ENCODE data around the gene GDE1.

GDE1 gene

GRCh38 chr16:19540241-19540970, 18.5 kb upstream of the GDE1 start:
- DNase-seq (ENCODE audit: low read depth in 1 of 2, low spot score in 1 of 2) = no peak
- H3K27me3 ChIP-seq (ENCODE audit: insufficient read depth, poor library complexity, severe bottlenecking) = no peaks in the 10 kb centered on the region
- no peak overlapping the region for H3K27ac ChIP-seq (replicated peaks)
- H3K4me3 ChIP-seq (replicated peaks; ENCODE audit: insufficient read depth, low read length) = no peak overlapping the region
- TF ChIP-seq REST (IDR thresholded peaks at IDR 0.05; ENCODE audit: insufficient replicate concordance, low read depth) (no peak), CTCF (IDR thresholded peaks at IDR 0.05; ENCODE audit: insufficient read depth, low read length) (no peak), SPI1 (IDR thresholded peaks at IDR 0.05; ENCODE audit: borderline replicate concordance, low read depth) (no peak), GABPA (IDR thresholded peaks at IDR 0.05; ENCODE audit: low read depth) (no peak), POLR2AphosphoS5 (IDR thresholded peaks at IDR 0.05; ENCODE audit: low read depth) (no peak)

GRCh38 chr16:19532601-19533000, 10.7 kb upstream of the GDE1 start:
- no peak for DNase-seq (ENCODE audit: low read depth in 1 of 2, low spot score in 1 of 2)
- no peak overlapping the region for H3K27ac ChIP-seq (replicated peaks)
- H3K27me3 ChIP-seq (ENCODE audit: insufficient read depth, poor library complexity, severe bottlenecking) = no peaks in the 10 kb centered on the region
- no peak for TF ChIP-seq GABPA (IDR thresholded peaks at IDR 0.05; ENCODE audit: low read depth)
- no peak for TF ChIP-seq SPI1 (IDR thresholded peaks at IDR 0.05; ENCODE audit: borderline replicate concordance, low read depth)
- no peak for TF ChIP-seq REST (IDR thresholded peaks at IDR 0.05; ENCODE audit: insufficient replicate concordance, low read depth)
- no peak for TF ChIP-seq CTCF (IDR thresholded peaks at IDR 0.05; ENCODE audit: insufficient read depth, low read length)
- no peak for TF ChIP-seq POLR2AphosphoS5 (IDR thresholded peaks at IDR 0.05; ENCODE audit: low read depth)
- no peak overlapping the region for H3K4me3 ChIP-seq (replicated peaks; ENCODE audit: insufficient read depth, low read length)

- Histone ChIP-seq H3K27me3 (ENCODE audit: insufficient read depth, poor library complexity, severe bottlenecking) (no peaks in the 10 kb centered on the region), H3K4me3 (replicated peaks; ENCODE audit: insufficient read depth, low read length) (no peak overlapping the region), H3K27ac (replicated peaks) (no peak overlapping the region)
- no peak for TF ChIP-seq CTCF (IDR thresholded peaks at IDR 0.05; ENCODE audit: insufficient read depth, low read length)
- TF ChIP-seq GABPA (IDR thresholded peaks at IDR 0.05; ENCODE audit: low read depth) = no peak
- no peak for TF ChIP-seq POLR2AphosphoS5 (IDR thresholded peaks at IDR 0.05; ENCODE audit: low read depth)
- no peak for TF ChIP-seq SPI1 (IDR thresholded peaks at IDR 0.05; ENCODE audit: borderline replicate concordance, low read depth)
- TF ChIP-seq REST (IDR thresholded peaks at IDR 0.05; ENCODE audit: insufficient replicate concordance, low read depth) = no peak
- DNase-seq (ENCODE audit: low read depth in 1 of 2, low spot score in 1 of 2) = no peak
These were observed 6.8 kb upstream of the GDE1 start for GRCh38 chr16:19528666-19529065.
